ENCODE data around the gene IP6K1. TPM values are rescaled to one million over a fixed set of nuclear protein-coding genes. Genes with fewer than 3 reads are reported as not detected.
"Not testable (repeated sequence)": the region's sequence is repeated elsewhere in the genome, so short reads cannot be mapped to it uniquely, and the experiment has no call there.

Gene IP6K1
- total RNA-seq, 1 experiment from 2014 or later, result 44.8 TPM

DNA sequence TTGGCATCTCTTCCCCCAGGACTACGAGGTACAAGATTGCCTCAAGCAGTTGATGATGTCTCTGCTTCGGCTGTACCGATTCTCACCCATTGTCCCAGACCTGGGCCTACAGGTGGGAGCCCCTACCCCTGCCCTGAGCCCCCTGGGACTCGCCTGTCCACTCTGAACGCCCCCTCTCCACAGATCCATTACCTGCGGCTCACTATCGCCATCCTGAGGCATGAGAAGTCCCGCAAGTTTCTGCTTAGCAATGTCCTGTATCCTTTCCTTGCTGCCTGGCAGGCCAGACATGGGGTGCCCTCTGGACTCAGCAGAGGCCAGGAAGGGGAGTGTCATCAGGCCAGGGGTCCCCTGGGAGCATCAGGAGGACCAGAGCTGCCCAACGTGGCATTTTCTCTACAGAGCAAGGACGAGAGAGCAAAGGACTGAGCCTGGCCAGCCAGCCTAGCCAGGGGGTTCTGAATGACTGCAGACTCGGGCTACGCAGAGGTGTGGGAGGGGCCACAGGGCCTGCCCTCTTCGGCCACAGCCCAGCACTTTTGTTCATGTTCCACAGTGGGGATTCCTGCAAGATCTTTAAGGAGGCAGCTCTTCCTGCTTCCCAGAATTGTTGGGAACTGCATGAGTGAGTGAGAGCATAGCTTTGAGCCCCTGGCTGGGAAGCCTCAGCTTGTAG is 85.8 kb downstream of the IP6K1 start:
- Mint-ChIP-seq H3K9me3 (ENCODE audit: unreplicated experiment) (no peaks in the 10 kb centered on the region), H3K27ac (ENCODE audit: low read depth, unreplicated experiment) (no peak overlapping the region), H3K4me3 (ENCODE audit: unreplicated experiment) (no peak overlapping the region), H3K27me3 (ENCODE audit: insufficient read depth, unreplicated experiment) (no peaks in the 10 kb centered on the region), H3K36me3 (ENCODE audit: insufficient read depth, unreplicated experiment) (peaks cover 7% of the 10 kb centered on the region), H3K4me1 (ENCODE audit: insufficient read depth, unreplicated experiment) (no peaks in the 10 kb centered on the region)
- no TSS peak for BruUV-seq (replicated peaks)
- intact Hi-C loops (cut with micrococcal nuclease), result no loop called here
- ChIA-PET CTCF (interaction anchor here (0.7 to 2.4 kb wide), 9 partner anchors 9 to 731 kb away, joined by 3 to 15 read pairs (median 3); partner anchors contain the start of gene IP6K1), POLR2A (interaction anchor here (1.8 kb wide), 1 partner anchor 23 kb away, joined by 4 read pairs; the partner anchor contains the start of gene GMPPB)
- no peak for DNase-seq (ENCODE audit: unreplicated experiment)
- TF ChIP-seq, protein P1, sequence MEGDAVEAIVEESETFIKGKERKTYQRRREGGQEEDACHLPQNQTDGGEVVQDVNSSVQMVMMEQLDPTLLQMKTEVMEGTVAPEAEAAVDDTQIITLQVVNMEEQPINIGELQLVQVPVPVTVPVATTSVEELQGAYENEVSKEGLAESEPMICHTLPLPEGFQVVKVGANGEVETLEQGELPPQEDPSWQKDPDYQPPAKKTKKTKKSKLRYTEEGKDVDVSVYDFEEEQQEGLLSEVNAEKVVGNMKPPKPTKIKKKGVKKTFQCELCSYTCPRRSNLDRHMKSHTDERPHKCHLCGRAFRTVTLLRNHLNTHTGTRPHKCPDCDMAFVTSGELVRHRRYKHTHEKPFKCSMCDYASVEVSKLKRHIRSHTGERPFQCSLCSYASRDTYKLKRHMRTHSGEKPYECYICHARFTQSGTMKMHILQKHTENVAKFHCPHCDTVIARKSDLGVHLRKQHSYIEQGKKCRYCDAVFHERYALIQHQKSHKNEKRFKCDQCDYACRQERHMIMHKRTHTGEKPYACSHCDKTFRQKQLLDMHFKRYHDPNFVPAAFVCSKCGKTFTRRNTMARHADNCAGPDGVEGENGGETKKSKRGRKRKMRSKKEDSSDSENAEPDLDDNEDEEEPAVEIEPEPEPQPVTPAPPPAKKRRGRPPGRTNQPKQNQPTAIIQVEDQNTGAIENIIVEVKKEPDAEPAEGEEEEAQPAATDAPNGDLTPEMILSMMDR (IDR thresholded peaks at IDR 0.05; ENCODE audit: unreplicated experiment), result peak; percentile 13

DNA sequence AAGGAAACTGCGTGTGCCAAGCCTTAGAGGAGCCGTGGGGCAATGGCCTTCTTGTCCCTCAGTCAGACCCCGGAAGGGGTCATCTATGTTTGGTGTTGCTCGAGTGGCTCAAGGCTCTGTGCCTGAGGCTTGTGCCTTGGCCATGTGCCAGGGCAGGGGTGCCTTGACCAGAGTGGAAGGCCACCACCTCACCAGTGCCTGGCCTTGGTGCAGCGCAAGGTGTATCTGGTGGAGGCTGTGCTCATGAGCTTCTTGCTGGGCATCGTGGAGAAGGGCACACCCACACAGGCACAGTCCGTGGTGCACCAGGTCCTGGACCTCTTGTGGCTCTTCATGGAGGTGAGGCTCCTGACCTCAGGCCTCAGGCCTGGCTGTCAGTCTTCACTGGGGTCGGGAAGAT is 86.3 kb downstream of the IP6K1 start:
- ChIA-PET CTCF (interaction anchor here (0.9 to 1.7 kb wide), 2 partner anchors 108 to 206 kb away, joined by 3 to 4 read pairs; no protein-coding TSS in a partner anchor), POLR2A (no interaction called here)
- H3K27me3 Mint-ChIP-seq (ENCODE audit: insufficient read depth, unreplicated experiment), result no peaks in the 10 kb centered on the region

GRCh38 chr3:49699281-49699979 is 86.9 kb downstream of the IP6K1 start:
- no peaks in the 10 kb centered on the region for H3K9me3 Mint-ChIP-seq (ENCODE audit: unreplicated experiment)
- no peak for DNase-seq (ENCODE audit: unreplicated experiment)
- intact Hi-C loops (cut with micrococcal nuclease), result no loop called here
- ChIA-PET CTCF (interaction anchor here (0.8 to 1.7 kb wide), 3 partner anchors 108 to 266 kb away, joined by 3 to 4 read pairs (median 3); no protein-coding TSS in a partner anchor), POLR2A (no interaction called here)
- no peaks in the 10 kb centered on the region for H3K4me1 Mint-ChIP-seq (ENCODE audit: insufficient read depth, unreplicated experiment)
- H3K4me3 Mint-ChIP-seq (ENCODE audit: unreplicated experiment), result no peak overlapping the region
- no peaks in the 10 kb centered on the region for H3K27me3 Mint-ChIP-seq (ENCODE audit: insufficient read depth, unreplicated experiment)
- H3K36me3 Mint-ChIP-seq (ENCODE audit: insufficient read depth, unreplicated experiment), result peaks cover 7% of the 10 kb centered on the region
- TF ChIP-seq, protein P1 (IDR thresholded peaks at IDR 0.05; ENCODE audit: unreplicated experiment), result no peak
- BruUV-seq (replicated peaks), result no TSS peak
- H3K27ac Mint-ChIP-seq (ENCODE audit: low read depth, unreplicated experiment), result no peak overlapping the region

More for the DNA sequence above, 86.3 kb downstream of the IP6K1 start:
- H3K36me3 Mint-ChIP-seq (ENCODE audit: insufficient read depth, unreplicated experiment), result peaks cover 7% of the 10 kb centered on the region
- intact Hi-C loops (cut with micrococcal nuclease), result no loop called here
- no peaks in the 10 kb centered on the region for H3K4me1 Mint-ChIP-seq (ENCODE audit: insufficient read depth, unreplicated experiment)
- H3K9me3 Mint-ChIP-seq (ENCODE audit: unreplicated experiment), result no peaks in the 10 kb centered on the region
- no peak overlapping the region for H3K27ac Mint-ChIP-seq (ENCODE audit: low read depth, unreplicated experiment)
- DNase-seq (ENCODE audit: unreplicated experiment), result no peak
- no peak overlapping the region for H3K4me3 Mint-ChIP-seq (ENCODE audit: unreplicated experiment)
- BruUV-seq (replicated peaks), result no TSS peak
- TF ChIP-seq, protein P1 (IDR thresholded peaks at IDR 0.05; ENCODE audit: unreplicated experiment), result no peak

GRCh38 chr3:49695350-49696015 is 90.9 kb downstream of the IP6K1 start:
- H3K27ac Mint-ChIP-seq (ENCODE audit: low read depth, unreplicated experiment); H3K9me3 Mint-ChIP-seq (ENCODE audit: unreplicated experiment); intact Hi-C loops (cut with micrococcal nuclease); H3K27me3 Mint-ChIP-seq (ENCODE audit: insufficient read depth, unreplicated experiment); BruUV-seq (replicated peaks); DNase-seq (ENCODE audit: unreplicated experiment); POLR2A ChIA-PET; H3K4me3 Mint-ChIP-seq (ENCODE audit: unreplicated experiment); H3K4me1 Mint-ChIP-seq (ENCODE audit: insufficient read depth, unreplicated experiment): not testable (repeated sequence)
- CTCF ChIA-PET, result interaction anchor here (0.6 kb wide), 1 partner anchor 269 kb away, joined by 4 read pairs; no protein-coding TSS in a partner anchor
- H3K36me3 Mint-ChIP-seq (ENCODE audit: insufficient read depth, unreplicated experiment), result peaks cover 14% of the 10 kb centered on the region

- H3K27ac Mint-ChIP-seq (ENCODE audit: low read depth, unreplicated experiment); H3K9me3 Mint-ChIP-seq (ENCODE audit: unreplicated experiment); H3K4me3 Mint-ChIP-seq (ENCODE audit: unreplicated experiment); DNase-seq (ENCODE audit: unreplicated experiment); BruUV-seq (replicated peaks); H3K27me3 Mint-ChIP-seq (ENCODE audit: insufficient read depth, unreplicated experiment); intact Hi-C loops (cut with micrococcal nuclease); POLR2A ChIA-PET: not testable (repeated sequence)
- Mint-ChIP-seq H3K36me3 (ENCODE audit: insufficient read depth, unreplicated experiment) (peaks cover 16% of the 10 kb centered on the region), H3K4me1 (ENCODE audit: insufficient read depth, unreplicated experiment) (peaks cover 11% of the 10 kb centered on the region)
- CTCF ChIA-PET, result interaction anchor here (0.6 kb wide), 1 partner anchor 269 kb away, joined by 4 read pairs; no protein-coding TSS in a partner anchor
These were observed 91.8 kb downstream of the IP6K1 start for GRCh38 chr3:49694409-49695070.

DNA sequence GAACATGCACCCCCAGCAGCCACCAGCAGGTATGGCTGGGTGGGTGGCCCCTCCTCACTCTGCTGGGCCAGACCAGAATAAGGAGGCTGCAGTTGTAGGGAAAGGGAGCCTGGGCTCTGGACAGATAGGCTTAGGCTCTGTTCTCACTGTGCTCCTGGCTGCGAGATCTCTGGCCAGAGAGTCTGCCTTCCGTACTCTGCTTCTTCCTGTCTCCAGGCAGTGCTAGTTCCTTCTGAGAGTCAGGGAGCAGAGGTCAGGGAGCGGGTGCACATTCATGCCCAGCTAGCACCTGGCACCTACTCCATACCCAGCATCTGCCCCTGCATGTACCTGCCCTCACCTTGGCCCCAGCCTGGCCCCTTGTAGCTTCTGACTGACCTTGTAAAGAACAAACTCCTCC is 94.9 kb downstream of the IP6K1 start:
- POLR2A ChIA-PET, result interaction anchor here (0.8 kb wide), 1 partner anchor 11 kb away, joined by 3 read pairs; no protein-coding TSS in a partner anchor
- intact Hi-C loops (cut with micrococcal nuclease); H3K4me3 Mint-ChIP-seq (ENCODE audit: unreplicated experiment); H3K9me3 Mint-ChIP-seq (ENCODE audit: unreplicated experiment); H3K27me3 Mint-ChIP-seq (ENCODE audit: insufficient read depth, unreplicated experiment); DNase-seq (ENCODE audit: unreplicated experiment); H3K27ac Mint-ChIP-seq (ENCODE audit: low read depth, unreplicated experiment); BruUV-seq (replicated peaks): not testable (repeated sequence)
- Mint-ChIP-seq H3K36me3 (ENCODE audit: insufficient read depth, unreplicated experiment) (peaks cover 18% of the 10 kb centered on the region), H3K4me1 (ENCODE audit: insufficient read depth, unreplicated experiment) (peaks cover 16% of the 10 kb centered on the region)
- CTCF ChIA-PET, result interaction anchor here (0.6 to 0.7 kb wide), 2 partner anchors 9 to 146 kb away, joined by 3 to 4 read pairs; no protein-coding TSS in a partner anchor
